Heart left ventricle (tissue), 16 donors: ENCODE measurements around the gene SCN1A. TPM values are rescaled to one million over a fixed set of nuclear protein-coding genes. Genes with fewer than 3 reads are reported as not detected.
"Not testable (repeated sequence)": the region's sequence is repeated elsewhere in the genome, so short reads cannot be mapped to it uniquely, and the experiment has no call there.

Source experiments
- ATAC-seq, 4 donors: fragments of 200-7000 bp; cut with Tn5 transposase; one replicate each; pipeline ENCODE4 v1.9.1; 2020 to 2022; ENCODE audit warnings: moderate library complexity in 4 of 4, mild to moderate bottlenecking in 3 of 4, moderate number of reproducible peaks in 1 of 4
- DNase-seq, 5 donors: peaks; one replicate each; pipeline ENCODE4 v3.0.0-alpha.2; 2020
- H3K27ac ChIP-seq, 12 donors: fragments of 200-600 bp; sonication (generic) in 4 of 12; one replicate each; pipeline versions ENCODE4 v1.5.0 to v1.8.0; 2016 to 2022; ENCODE audit warnings: mild to moderate bottlenecking in 2 of 12
- H3K27me3 ChIP-seq, 9 donors: fragments of 200-600 bp; sonication (generic) in 2 of 9; one replicate each; pipeline versions ENCODE4 v1.5.1 to v1.8.0; 2016 to 2022; ENCODE audit warnings: mild to moderate bottlenecking in 3 of 9
- H3K36me3 ChIP-seq, 9 donors: fragments of 200-600 bp; sonication (generic) in 2 of 9; one replicate each; pipeline versions ENCODE4 v1.5.0 to v1.8.0; 2018 to 2022; ENCODE audit warnings: mild to moderate bottlenecking in 2 of 9
- H3K4me1 ChIP-seq, 12 donors: fragments of 200-600 bp; sonication (generic) in 4 of 12; one replicate each; pipeline versions ENCODE4 v1.5.0 to v1.8.0; 2016 to 2022; ENCODE audit warnings: mild to moderate bottlenecking in 3 of 12
- H3K4me3 ChIP-seq, 12 donors: fragments of 200-600 bp; sonication (generic) in 4 of 12; one replicate each; pipeline versions ENCODE4 v1.5.0 to v1.8.0; 2017 to 2022; ENCODE audit warnings: mild to moderate bottlenecking in 9 of 12, moderate library complexity in 4 of 12
- H3K9me3 ChIP-seq, 12 donors: fragments of 200-600 bp; sonication (generic) in 4 of 12; one replicate each; pipeline versions ENCODE4 v1.5.0 to v1.8.0; 2016 to 2022; ENCODE audit warnings: mild to moderate bottlenecking in 1 of 12
- CTCF ChIP-seq, 12 donors: fragments of 200-600 bp; sonication (generic) in 4 of 12; IDR thresholded peaks; one replicate each; pipeline versions ENCODE4 v1.5.0 to v1.8.0; 2018 to 2022; ENCODE audit warnings: antibody characterized with exemption in 12 of 12, mild to moderate bottlenecking in 5 of 12
- POLR2A ChIP-seq, 2 donors: fragments of 450-650 bp; IDR thresholded peaks; one replicate each; pipeline ENCODE4 v1.6.1; 2017; ENCODE audit warnings: antibody characterized with exemption in 2 of 2, mild to moderate bottlenecking in 2 of 2, moderate library complexity in 2 of 2
- WGBS, 4 donors: extraction: QIAGEN DNeasy Blood & Tissue Kit in 2 of 4; methylation state at CpG; one replicate each; pipeline versions ENCODE4 v1.1.5 to v1.1.7; 2013 to 2018; 5-methylcytosine and 5-hydroxymethylcytosine counted together
- intact Hi-C, 10 donors: fragments of 100-400 bp; cut with DNase I; formaldehyde crosslinking; loops; one replicate each; pipeline versions ENCODE4 v1.11.1 to v1.14.2; 2022
- polyA plus RNA-seq, 2 donors: library from polyadenylated mRNA; stranded (reverse); fragments of 200-250 nt; gene quantifications; one replicate each; pipeline ENCODE4 v1.2.3, GENCODE V29; 2013
- total RNA-seq, 9 donors: library from RNA; depleted of rRNA in 2 of 9; stranded (reverse); fragments of >200 nt in 2 of 9; fragmentation: NEBNext Ultra II Directional in 3 of 9; extraction: Animal tissue kit (Norgen Biotek cat#: 25700) in 3 of 9; gene quantifications; one replicate each; pipeline versions ENCODE4 v1.1.0 to v1.2.4, GENCODE V29; 2016 to 2023
- donor health status: ischemic (EF 13 %, LVEDD 7.1; RV severe dilation, severe dysfunction).
- donor health status: healthy with polysubstance abuse.
- donor health status: DM: no; HTN: yes; CAD: no.
- donor health status: DM: no; HTN: no; CAD: no.
- donor health status: ischemic (EF 25% LVEDD 6.9; RV normal size, moderate dysfunction).
- donor health status: ischemic (EF 25% LVEDD 5.7; RV mildly dilated, moderate dysfunction).
- donor health status: healthy.
- donor health status: DM: yes; HTN: yes; CAD: no.
- donor health status: ischemic (EF 35%, LVEDD 5.7; RV mildly dilated, moderate dysfunction).
- donor health status: nonischemic (EF 11% LVEDD 7.7; RV severe dilation, severe dysfunction).
- donor health status: DM: yes; HTN: yes; CAD: no.
- donor health status: PGD.
- donor health status: ischemic (EF 29% LVEDD 5.4; RV normal size, mild dysfunction).
- donor health status: nonischemic (EF 23%, LVEDD 6.1; RV moderate dilation, normal function).

The SCN1A gene
- total and polyA plus RNA-seq, 11 donors, result 0.05 to 1.3 (median 0.32) TPM; not detected in 3

GRCh38 chr2:165985120-165985519, 142.7 kb downstream of the SCN1A start:
- ATAC-seq, result no peak
- TF ChIP-seq POLR2A (IDR thresholded peaks at IDR 0.05) (no peak), CTCF (IDR thresholded peaks at IDR 0.05) (no peak)
- H3K4me1 ChIP-seq, result no peaks in the 10 kb centered on the region
- H3K27me3 ChIP-seq, result no peaks in the 10 kb centered on the region
- H3K4me3 ChIP-seq, result no peak overlapping the region
- intact Hi-C loops, result no loop called here
- no peak for DNase-seq
- H3K9me3 ChIP-seq, result peaks cover 0 to 3% (median 0%) of the 10 kb centered on the region in 12 donors
- H3K27ac ChIP-seq, result no peak overlapping the region
- no peaks in the 10 kb centered on the region for H3K36me3 ChIP-seq

- H3K4me3 ChIP-seq, intact Hi-C loops, H3K27me3 ChIP-seq, DNase-seq, H3K27ac ChIP-seq, ATAC-seq, H3K36me3 ChIP-seq, H3K4me1 ChIP-seq: not testable (repeated sequence)
- H3K9me3 ChIP-seq, result peaks cover 0 to 10% (median 0%) of the 10 kb centered on the region in 12 donors
These were observed 155.7 kb downstream of the SCN1A start for GRCh38 chr2:165972161-165972560.

DNA sequence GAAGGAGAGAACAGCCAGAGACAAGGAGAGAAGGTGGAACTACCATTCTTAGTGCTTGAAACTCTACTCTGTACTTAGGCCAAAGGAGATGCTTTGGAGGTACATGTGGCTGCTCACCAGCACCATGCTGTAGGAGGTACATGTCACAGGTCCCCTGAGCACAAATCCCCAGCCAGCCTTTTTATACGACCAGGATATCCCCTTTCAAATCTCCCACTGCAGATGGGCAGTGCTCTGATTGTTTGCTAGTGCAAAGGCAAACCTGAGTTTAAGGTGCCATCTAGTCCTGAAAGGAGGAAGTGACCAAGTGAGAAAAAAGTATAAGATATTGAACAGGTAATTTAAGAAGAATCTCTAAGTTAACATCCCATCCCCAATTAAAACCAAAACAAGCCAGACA, 157.2 kb downstream of the SCN1A start:
- intact Hi-C loops, result no loop called here
- Histone ChIP-seq H3K4me1 (no peaks in the 10 kb centered on the region), H3K36me3 (no peaks in the 10 kb centered on the region), H3K27me3 (peaks cover 0 to 4% (median 0%) of the 10 kb centered on the region in 9 donors), H3K9me3 (no peaks in the 10 kb centered on the region), H3K27ac (no peak overlapping the region), H3K4me3 (no peak overlapping the region)
- WGBS, 4 donors, result 6 to 20% (median 11%) methylated on average over 1 of the region's 1 CpG
- ATAC-seq (no peak), DNase-seq (no peak)
- no peak for TF ChIP-seq CTCF (IDR thresholded peaks at IDR 0.05)
- TF ChIP-seq POLR2A (IDR thresholded peaks at IDR 0.05), result no peak

DNA sequence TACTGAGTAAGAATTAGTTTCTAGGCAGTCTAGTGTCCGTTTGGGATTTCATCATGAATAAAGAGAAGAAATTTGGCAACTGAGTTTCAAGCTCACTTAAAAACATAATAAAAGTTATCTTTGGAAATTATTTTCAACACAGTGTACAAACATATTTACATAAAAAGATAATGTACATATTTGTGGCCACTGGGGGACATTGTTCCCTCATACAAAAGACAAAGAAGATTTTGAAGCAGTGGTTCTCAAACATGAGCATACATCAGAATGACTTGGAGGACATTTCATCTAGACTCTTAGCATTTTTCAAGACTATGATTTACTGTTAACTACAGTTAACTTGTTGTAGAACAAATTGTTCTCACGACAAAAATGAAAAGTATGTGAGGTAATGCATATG, 158.6 kb downstream of the SCN1A start:
- no peaks in the 10 kb centered on the region for H3K36me3 ChIP-seq
- intact Hi-C loops, result no loop called here
- TF ChIP-seq CTCF (IDR thresholded peaks at IDR 0.05), result no peak
- TF ChIP-seq POLR2A (IDR thresholded peaks at IDR 0.05), result no peak
- no peak for DNase-seq
- H3K9me3 ChIP-seq, result no peaks in the 10 kb centered on the region
- WGBS, 4 donors, result 51 to 75% (median 64%) methylated on average over 2 of the region's 2 CpGs
- no peaks in the 10 kb centered on the region for H3K4me1 ChIP-seq
- ATAC-seq, result no peak
- H3K4me3 ChIP-seq, result no peak overlapping the region
- H3K27ac ChIP-seq, result no peak overlapping the region
- peaks cover 0 to 4% (median 0%) of the 10 kb centered on the region in 9 donors for H3K27me3 ChIP-seq

DNA sequence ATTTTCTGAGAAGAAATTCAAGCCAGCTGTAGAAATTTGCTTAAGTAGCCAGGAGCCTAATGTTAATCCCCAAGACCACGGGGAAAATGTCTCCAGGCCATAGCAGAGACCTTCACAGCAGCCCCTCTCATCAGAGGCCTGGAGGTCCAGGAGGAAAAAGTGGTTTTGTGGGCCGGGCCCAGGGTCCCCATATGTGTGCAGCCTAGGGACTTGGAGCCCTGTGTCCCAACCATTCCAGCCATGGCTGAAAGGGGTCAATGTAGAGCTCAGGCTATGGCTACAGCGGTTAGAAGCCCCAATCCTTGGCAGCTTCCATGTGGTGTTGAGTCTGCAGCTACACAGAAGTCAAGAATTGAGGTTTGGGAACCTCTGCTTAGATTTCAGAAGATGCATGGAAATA, 160.1 kb downstream of the SCN1A start:
- H3K4me1 ChIP-seq, result no peaks in the 10 kb centered on the region
- TF ChIP-seq POLR2A (IDR thresholded peaks at IDR 0.05) (no peak), CTCF (IDR thresholded peaks at IDR 0.05) (no peak)
- no peaks in the 10 kb centered on the region for H3K9me3 ChIP-seq
- ATAC-seq, result no peak
- WGBS, 4 donors, result 89 to 94% (median 92%) methylated on average over 3 of the region's 3 CpGs
- no peak overlapping the region for H3K27ac ChIP-seq
- H3K27me3 ChIP-seq, result peaks cover 0 to 4% (median 0%) of the 10 kb centered on the region in 9 donors
- no peak overlapping the region for H3K4me3 ChIP-seq
- DNase-seq, result no peak
- H3K36me3 ChIP-seq, result no peaks in the 10 kb centered on the region
- intact Hi-C loops, result no loop called here
